ENCODE measurements around the gene ACOX1. TPM values are rescaled to one million over a fixed set of nuclear protein-coding genes. Genes with fewer than 3 reads are reported as not detected.

Gene ACOX1
- total and polyA plus RNA-seq, 2 experiments from 2014 or later, result 36.0 to 93.6 TPM

DNA sequence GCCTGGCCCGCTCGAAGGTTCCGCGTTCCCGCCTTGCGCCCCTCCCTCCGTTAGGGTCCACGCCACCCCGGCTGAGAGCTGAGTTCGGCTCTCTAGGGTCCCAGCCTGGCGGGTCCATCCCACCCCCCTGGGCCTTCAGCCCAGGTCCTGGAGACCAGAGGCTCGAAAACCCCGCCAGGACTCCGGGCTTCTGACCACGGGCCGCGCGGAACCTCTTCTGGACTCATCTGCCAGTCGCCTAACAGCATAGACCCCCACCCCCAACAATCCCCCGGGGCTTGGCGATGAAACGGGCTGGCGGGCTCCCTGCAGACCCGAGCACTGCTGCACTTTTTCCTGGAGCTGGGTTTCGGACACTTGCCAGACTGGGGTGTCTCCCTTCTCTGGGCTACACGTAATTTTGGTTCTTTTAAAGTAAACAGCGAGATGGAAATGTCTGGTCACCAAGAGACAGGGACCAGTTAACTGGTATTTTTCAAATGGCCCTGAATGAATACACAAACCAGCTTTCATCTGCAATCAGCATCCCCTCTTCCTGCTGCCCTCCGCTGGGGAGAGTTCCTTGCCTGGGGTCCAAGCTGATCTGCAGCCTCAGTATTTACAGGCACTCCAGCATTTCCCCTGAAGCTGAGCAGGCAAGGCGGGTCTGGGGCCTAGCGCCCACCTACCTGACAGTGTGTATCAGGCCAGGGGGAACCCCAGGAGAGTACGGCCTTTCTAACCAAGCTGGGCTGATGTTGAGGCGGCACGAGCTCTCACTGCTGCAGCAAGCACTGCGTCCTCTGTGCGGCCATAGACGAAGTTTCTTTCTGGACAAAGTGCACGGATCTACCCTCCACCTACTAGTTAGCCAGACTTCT is 81.6 kb downstream of the ACOX1 start:
- no peaks in the 10 kb centered on the region for H3K36me3 ChIP-seq (replicated peaks; ENCODE audit: insufficient read depth, low read depth)
- no peaks in the 10 kb centered on the region for H3K27me3 ChIP-seq
- 70% methylated on average over 29 of the region's 37 CpGs for WGBS (ENCODE audit: low lambda C conversion rate, missing lambda C conversion rate)
- peaks cover 15% of the 10 kb centered on the region for H3K79me2 ChIP-seq
- no peak for DNase-seq (ENCODE audit: low spot score)
- TF ChIP-seq, protein P1, sequence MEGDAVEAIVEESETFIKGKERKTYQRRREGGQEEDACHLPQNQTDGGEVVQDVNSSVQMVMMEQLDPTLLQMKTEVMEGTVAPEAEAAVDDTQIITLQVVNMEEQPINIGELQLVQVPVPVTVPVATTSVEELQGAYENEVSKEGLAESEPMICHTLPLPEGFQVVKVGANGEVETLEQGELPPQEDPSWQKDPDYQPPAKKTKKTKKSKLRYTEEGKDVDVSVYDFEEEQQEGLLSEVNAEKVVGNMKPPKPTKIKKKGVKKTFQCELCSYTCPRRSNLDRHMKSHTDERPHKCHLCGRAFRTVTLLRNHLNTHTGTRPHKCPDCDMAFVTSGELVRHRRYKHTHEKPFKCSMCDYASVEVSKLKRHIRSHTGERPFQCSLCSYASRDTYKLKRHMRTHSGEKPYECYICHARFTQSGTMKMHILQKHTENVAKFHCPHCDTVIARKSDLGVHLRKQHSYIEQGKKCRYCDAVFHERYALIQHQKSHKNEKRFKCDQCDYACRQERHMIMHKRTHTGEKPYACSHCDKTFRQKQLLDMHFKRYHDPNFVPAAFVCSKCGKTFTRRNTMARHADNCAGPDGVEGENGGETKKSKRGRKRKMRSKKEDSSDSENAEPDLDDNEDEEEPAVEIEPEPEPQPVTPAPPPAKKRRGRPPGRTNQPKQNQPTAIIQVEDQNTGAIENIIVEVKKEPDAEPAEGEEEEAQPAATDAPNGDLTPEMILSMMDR (IDR thresholded peaks at IDR 0.05; ENCODE audit: poor library complexity), result no peak
- TF ChIP-seq EZH2 (IDR thresholded peaks at IDR 0.05; ENCODE audit: borderline replicate concordance) (no peak), EZH2phosphoT487 (IDR thresholded peaks at IDR 0.05; ENCODE audit: low read depth, severe bottlenecking, unreplicated experiment) (no peak)
- peaks cover 11% of the 10 kb centered on the region for H3K4me1 ChIP-seq (ENCODE audit: insufficient read depth)
- no peaks in the 10 kb centered on the region for H3K9me2 ChIP-seq (replicated peaks; ENCODE audit: insufficient read depth)
- H3K27ac ChIP-seq, result peak overlapping the region; percentile 97
- H3K4me2 ChIP-seq, result peak overlapping the region; percentile 84
- H3K4me3 ChIP-seq, result peak overlapping the region; percentile 97
- H3K9me3 ChIP-seq (ENCODE audit: low read depth), result no peaks in the 10 kb centered on the region
- H4K20me1 ChIP-seq (ENCODE audit: insufficient read depth, poor library complexity, severe bottlenecking), result no peaks in the 10 kb centered on the region
- H2AFZ ChIP-seq, result no peak overlapping the region

DNA sequence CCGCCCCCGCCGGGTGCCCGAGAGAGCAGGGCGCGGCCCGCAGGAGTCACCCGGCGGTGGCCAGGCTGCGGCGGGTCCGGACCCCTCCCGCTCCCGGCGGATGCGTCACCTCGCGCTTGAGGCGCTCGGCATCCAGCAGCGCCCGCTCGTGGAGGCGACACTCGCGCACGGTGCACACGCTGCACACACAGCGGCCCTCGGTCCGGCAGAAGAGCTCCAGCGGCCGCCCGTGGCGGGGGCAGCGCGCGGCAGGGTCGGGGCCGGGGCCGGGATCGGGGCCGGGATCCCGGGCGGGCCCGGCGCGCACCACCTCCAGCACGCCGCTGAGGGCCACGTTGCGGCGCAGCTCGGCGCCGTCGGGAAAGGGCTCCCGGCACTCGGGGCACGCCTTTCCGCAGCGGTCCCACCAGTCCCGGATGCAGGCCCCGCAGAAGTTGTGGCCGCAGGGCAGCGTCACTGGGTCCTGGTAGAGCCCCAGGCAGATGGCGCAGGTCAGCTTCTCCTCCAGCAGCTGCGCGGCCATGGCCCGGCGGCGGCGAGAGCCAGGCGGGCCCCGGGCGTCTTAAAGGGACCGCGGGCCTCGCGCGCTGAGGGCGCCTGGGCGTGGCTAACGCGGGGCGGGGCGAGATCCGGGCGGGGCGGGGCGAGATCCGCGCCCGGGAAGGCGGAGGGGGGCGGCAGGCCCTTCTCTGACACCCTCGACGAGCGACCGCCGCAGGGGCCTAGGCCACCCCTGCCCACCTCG is 82.4 kb downstream of the ACOX1 start, which contains the start of gene TRIM65:
TRIM65 (minus strand) TSS at position 537 of the 745 bp plus-strand sequence; CDS start at position 523, 14 bp downstream.
- TF ChIP-seq, protein P1 (IDR thresholded peaks at IDR 0.05; ENCODE audit: poor library complexity), result peak; percentile 33
- no peak for TF ChIP-seq EZH2phosphoT487 (IDR thresholded peaks at IDR 0.05; ENCODE audit: low read depth, severe bottlenecking, unreplicated experiment)
- no peak for TF ChIP-seq EZH2 (IDR thresholded peaks at IDR 0.05; ENCODE audit: borderline replicate concordance)
- 1% methylated on average over 35 of the region's 102 CpGs for WGBS (ENCODE audit: low lambda C conversion rate, missing lambda C conversion rate)
- no peaks in the 10 kb centered on the region for H3K36me3 ChIP-seq (replicated peaks; ENCODE audit: insufficient read depth, low read depth)

DNA sequence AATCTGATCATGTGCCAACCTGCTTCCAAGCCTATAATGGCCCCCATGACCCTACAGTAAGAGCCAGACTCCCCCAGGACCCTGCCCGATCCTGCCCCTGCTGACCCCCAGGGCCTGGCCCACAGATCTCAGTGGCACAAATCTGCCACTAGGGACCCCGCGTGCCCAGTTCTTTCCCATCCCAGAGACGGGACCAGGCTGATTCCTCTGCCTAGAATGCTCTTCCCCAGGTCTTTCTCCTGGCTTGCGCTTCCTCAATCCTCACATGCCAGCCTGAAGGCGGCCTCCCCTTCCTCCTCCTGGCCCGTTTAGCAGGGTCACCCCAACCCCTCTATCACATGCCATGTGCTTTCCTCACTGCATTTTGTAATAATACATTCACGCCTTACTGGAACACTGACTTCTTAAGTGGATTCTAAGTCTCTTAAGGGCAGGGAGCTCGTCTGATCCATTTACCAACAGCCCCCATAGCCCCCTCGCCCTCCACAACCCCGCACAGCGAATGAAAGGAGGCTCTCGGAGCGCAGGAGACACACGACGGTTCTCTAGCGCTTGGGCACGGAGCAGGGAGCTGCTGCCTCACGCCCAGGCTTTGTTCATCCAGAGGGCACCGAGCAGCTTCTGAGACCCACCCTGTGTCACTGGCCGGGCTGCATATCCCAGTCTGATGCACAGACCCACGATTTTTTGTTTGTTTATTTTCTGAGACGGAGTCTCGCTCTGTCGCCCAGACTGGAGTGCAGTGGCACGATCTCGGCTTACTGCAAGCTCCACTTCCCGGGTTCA is 83.4 kb downstream of the ACOX1 start:
- no peaks in the 10 kb centered on the region for H3K9me2 ChIP-seq (replicated peaks; ENCODE audit: insufficient read depth)
- H3K79me2 ChIP-seq, result peaks cover 15% of the 10 kb centered on the region
- H3K4me3 ChIP-seq, result peak overlapping the region; percentile 97
- no peaks in the 10 kb centered on the region for H3K36me3 ChIP-seq (replicated peaks; ENCODE audit: insufficient read depth, low read depth)
- H2AFZ ChIP-seq, result peak overlapping the region; percentile 89
- peak overlapping the region; percentile 84 for H3K4me2 ChIP-seq
- H3K9me3 ChIP-seq (ENCODE audit: low read depth), result no peaks in the 10 kb centered on the region
- H3K4me1 ChIP-seq (ENCODE audit: insufficient read depth), result peaks cover 11% of the 10 kb centered on the region
- no peaks in the 10 kb centered on the region for H3K27me3 ChIP-seq
- H3K27ac ChIP-seq, result peak overlapping the region; percentile 97
- TF ChIP-seq EZH2 (IDR thresholded peaks at IDR 0.05; ENCODE audit: borderline replicate concordance) (no peak), EZH2phosphoT487 (IDR thresholded peaks at IDR 0.05; ENCODE audit: low read depth, severe bottlenecking, unreplicated experiment) (no peak)
- TF ChIP-seq, protein P1 (IDR thresholded peaks at IDR 0.05; ENCODE audit: poor library complexity), result peak; percentile 15
- 35% methylated on average over 28 of the region's 28 CpGs for WGBS (ENCODE audit: low lambda C conversion rate, missing lambda C conversion rate)
- H4K20me1 ChIP-seq (ENCODE audit: insufficient read depth, poor library complexity, severe bottlenecking), result no peaks in the 10 kb centered on the region
- DNase-seq (ENCODE audit: low spot score), result no peak

More for the DNA sequence above, 82.4 kb downstream of the ACOX1 start, which contains the start of gene TRIM65:
- Histone ChIP-seq H3K9me2 (replicated peaks; ENCODE audit: insufficient read depth) (no peaks in the 10 kb centered on the region), H3K79me2 (peaks cover 15% of the 10 kb centered on the region), H3K4me2 (peak within 1 kb of the TSS; percentile 84), H3K27me3 (no peaks in the 10 kb centered on the region), H3K27ac (peak within 1 kb of the TSS; percentile 97), H2AFZ (peak within 1 kb of the TSS; percentile 89), H4K20me1 (ENCODE audit: insufficient read depth, poor library complexity, severe bottlenecking) (no peaks in the 10 kb centered on the region), H3K9me3 (ENCODE audit: low read depth) (no peaks in the 10 kb centered on the region), H3K4me1 (ENCODE audit: insufficient read depth) (peaks cover 11% of the 10 kb centered on the region), H3K4me3 (peak within 1 kb of the TSS; percentile 97)
- DNase-seq (ENCODE audit: low spot score), result peak; percentile 94

Data from hepatocyte (in vitro differentiated cells).